HG02870 (cell line): ENCODE data around the gene CUZD1.

Experiments
- ATAC-seq: cut with Tn5 transposase; IDR thresholded peaks from one replicate; pipeline ENCODE4 v1.9.1; 2021; ENCODE audit warnings: mild to moderate bottlenecking, moderate library complexity; ENCODE audit not compliant: unreplicated experiment

Gene CUZD1

GRCh38 chr10:122856902-122857301, 11.2 kb upstream of the CUZD1 start:
- no peak for ATAC-seq

DNA sequence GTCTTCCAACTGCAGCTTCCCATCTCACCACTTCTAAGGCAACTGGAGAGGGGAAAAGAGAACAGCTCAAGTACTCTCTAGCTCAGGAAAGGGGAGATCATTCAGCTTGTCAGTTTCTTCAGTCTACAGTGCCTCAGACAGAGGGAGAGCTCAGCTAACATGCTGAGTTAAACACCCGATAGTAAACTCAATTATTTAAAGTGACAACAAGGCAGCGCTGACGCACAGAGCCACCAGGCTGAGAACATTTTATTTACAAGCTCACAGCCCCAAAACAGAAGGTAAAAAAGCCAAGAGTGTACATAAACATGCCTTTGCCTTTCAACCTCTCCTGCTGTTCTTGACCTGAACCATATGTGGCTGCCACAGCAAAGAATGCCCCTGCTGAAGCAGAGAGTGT, 10.1 kb upstream of the CUZD1 start:
- no peak for ATAC-seq

DNA sequence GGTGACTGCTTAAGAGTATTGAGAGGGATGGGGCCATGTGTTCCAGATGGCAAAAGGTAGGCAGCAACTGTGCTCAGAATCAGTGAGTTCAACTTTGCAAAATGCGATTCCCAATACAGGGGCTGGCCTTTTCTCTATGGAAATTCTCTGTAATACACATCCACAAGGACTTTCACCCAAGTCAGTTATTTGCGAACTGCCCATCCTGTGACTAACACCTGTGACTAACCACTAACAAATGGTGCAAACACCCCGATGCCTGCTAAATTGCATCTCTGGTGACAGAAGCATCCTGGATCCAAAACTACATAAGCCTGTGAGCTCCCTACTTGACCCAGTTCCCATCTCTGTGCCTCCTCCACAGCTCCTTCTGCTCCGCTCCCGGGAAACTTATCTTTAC, 9.0 kb upstream of the CUZD1 start:
- ATAC-seq, result no peak

DNA sequence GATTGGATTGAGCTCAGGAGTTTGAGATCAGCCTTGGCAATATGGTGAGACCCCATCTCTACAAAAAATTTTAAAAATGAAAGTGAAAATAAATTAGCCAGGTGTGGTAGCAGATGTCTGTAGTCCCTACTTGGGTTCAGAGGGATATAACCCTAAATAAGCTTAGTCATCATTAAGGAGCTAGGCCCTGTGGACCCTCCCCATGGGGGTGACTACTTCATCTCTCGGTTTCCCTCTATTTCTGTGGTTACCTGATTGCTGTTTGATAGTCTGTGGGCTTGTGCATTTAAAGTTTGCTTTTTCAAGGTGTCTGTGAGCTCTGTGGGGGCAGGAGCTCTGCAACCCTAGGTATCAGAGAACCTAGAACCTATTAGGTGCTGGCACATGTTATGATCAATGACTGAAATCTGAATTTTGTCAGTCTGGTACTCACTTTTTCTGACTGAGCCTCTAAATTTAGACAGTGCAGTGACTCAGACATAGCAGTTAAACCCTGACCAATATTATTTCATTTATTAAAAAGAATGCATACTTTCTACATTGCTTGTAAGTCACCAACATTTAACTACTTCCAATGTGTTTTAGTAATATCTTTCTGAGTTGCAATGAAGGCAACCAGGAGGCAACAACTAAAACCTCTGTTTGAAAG, 8.1 kb upstream of the CUZD1 start:
- no peak for ATAC-seq

GRCh38 chr10:122852261-122852660, 6.6 kb upstream of the CUZD1 start:
- no peak for ATAC-seq

- ATAC-seq, result no peak
Measured at GRCh38 chr10:122850705-122851640, 5.3 kb upstream of the CUZD1 start.

DNA sequence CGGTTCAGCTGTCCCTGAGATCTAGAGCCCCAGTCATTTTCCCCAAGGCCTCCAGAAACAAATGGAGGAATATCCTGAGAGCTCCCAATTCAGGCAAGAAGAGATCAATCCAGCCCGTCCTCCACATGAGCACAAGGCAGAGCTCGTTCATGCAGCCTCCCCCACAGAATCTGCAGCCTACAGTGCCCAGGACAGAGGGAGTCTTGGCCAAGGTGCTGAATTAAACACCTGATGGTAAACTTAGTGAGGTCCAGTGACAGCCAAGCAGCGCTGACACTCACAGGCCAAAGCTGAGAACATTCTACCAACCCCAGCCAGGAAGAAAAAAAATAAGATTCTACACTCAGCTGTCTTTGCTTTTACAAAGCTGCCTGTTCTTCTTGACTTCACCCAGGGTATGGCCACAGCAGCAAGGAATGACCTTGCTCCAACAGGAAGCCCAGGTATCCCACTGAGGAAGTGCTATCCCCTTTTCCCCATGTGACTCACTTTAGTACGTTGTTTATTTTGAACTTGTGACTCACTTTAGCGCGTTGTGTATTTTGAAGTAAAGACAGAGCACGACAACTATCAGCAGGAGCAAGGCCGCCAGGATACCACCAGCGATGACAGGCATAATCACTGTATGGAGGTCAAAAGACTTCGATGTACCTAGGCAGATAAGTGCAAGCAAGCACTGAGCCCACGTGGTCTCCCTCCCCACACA, 4.4 kb upstream of the CUZD1 start:
- ATAC-seq, result no peak

GRCh38 chr10:122849090-122849489, 3.4 kb upstream of the CUZD1 start:
- ATAC-seq, result no peak

DNA sequence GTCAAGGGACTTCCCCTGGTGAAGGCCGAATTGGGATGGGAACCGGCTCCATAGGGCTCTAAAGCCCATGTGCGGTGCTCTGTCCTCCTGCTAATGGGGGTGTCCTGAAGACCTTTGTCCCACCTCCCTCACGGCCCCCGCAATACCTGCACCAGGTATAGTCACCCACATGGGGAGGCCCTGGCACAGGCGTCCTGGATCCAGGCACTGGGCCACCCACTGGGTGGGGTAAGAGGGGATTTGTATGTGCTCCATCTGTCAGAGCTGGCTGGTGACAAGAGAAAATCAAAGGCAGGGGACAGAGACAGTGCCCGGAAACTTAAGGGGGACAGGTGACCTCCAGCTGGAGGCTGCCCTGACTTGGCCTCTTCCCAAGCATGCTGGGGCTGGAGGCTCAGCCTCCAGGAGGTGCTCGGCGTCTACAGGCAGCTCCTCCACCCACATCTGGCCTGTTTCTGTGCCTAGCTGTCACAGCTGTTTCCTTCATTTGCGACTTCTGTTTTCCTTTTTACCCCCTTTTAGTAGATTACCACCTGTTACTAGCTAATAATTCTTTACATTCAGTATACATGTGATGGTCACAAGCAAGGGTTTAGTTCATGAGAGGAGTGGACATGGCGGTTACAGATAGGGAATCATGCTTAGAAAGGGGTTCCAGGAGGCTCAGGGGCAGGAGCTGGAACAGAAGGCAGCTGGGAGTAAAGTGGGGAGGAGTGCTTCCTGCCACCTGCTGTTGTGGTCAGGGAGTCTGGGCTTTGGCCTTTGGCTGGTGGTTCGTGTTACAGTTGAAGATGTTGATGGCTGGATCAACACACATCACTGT, 2.3 kb upstream of the CUZD1 start:
- no peak for ATAC-seq

DNA sequence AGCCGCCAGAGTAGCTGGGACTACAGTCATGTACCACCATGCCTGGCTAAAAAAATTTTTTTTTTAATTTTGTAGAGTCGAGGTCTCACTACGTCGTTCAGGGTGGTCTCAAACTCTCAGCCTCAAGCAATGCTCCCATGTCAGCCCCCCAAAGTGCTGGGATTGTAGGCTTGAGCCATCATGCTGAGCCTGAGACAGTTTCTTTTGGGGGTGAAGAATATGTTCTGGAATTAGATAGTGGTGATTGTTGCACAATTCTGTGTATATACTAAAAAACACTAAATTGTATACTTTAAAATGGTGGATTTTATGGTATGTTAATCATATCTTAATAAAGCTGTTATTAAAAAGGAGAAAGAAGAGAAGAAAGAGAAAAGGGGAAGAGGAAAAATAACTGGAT, 1.5 kb downstream of the CUZD1 start:
- ATAC-seq, result no peak

- no peak for ATAC-seq
Measured at GRCh38 chr10:122841569-122841968, 4.1 kb downstream of the CUZD1 start.

DNA sequence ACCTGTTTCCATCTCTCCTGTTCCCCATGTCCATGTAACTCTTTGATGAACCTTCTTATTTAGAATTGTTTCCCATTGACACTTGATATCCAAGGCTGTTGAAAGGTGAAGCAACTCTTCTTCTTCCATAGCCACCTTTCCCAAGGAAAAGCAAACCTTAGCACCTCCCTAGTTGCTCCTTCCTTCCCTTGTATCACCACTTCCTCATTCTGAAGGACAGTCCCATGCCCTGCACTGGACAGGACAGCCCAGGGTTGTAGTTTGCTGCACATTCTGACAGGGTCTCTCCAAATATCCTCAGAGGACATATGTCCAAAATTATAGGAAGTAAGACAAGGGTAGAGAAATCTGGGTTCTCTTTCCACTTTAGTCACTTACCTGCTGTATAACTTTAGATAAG, 6.2 kb downstream of the CUZD1 start:
- no peak for ATAC-seq

DNA sequence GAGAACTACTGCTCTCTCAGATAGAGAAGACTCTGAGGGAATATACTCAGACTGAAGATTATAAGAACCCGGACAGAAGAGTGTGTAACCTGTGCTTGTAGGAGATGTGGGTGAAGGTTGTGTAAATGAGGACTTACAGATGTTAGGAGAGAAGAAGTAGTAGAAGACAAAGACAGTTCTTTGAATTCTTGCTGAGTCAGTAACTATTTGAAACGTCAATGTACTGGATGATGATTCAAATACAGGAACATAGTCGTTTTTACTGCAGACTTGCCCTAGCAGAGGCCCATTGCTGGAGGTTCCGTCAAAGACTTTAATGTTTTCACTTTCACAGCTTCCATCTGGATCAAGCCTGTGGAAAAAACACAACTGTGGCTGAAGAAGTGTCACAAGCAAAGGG, 6.8 kb downstream of the CUZD1 start:
- no peak for ATAC-seq

DNA sequence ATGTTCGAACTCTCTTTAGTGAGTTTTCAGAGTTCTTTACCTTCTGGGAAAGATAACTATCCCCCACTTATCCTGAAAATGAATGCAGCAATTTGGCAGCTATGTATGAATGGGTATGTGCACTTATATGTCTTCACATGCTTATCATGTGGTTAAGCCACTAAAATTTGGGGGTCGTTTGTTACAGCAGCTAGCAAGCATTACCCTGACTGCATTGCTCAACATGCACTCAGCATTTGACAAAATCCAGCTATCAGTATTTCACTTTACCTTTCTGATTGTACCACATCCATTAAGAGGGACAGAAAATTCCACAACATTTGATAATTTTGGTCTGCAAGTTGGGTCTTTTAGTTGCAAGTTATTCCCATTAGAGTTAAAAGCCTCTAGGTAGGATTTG, 9.7 kb downstream of the CUZD1 start:
- ATAC-seq, result no peak

DNA sequence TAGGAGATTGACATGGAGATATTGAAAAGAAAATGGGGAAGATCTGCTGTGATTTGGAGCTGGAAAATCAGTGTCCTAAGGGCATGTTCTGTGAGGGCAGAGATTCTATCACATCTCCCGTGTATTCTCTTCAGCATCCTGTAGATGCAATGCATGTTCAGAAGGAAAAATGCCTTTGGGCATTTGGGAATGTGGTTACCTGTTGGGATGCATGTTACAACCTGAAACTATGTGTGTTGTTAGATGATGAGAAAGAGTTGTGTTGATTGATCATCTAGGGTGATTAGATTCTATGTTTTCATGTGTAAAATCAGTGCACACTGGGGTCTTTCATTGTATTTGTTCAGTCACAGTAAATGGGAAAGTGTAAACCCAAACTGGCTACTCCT, 14.7 kb downstream of the CUZD1 start:
- ATAC-seq, result no peak

DNA sequence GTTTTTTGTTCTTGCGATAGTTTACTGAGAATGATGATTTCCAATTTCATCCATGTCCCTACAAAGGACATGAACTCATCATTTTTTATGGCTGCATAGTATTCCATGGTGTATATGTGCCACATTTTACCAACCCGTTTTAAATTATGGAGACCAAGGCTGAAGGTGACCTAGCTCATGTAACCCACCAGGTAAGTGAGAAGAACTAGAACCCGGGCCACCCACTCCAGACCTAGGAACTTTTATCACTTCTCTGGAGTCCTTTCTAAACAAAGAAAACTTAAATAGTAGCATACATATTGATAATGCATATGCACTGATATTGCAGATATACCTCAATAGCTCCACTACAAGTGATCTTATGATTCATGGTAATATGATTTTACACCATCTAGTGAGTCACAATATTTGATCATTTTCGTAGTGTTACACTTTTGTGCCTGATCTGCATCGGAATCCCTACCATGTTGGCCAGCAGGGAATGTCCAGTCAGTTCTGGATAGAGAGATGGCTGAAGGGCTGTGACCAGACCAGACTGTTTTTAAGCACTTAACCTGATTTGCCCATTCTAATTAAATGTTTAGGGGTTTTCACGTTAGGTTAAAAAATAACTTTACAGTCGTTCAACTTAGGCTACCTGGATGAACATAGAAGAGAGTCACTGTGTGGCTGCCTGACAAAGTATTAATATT, 15.2 kb downstream of the CUZD1 start:
- ATAC-seq, result no peak

DNA sequence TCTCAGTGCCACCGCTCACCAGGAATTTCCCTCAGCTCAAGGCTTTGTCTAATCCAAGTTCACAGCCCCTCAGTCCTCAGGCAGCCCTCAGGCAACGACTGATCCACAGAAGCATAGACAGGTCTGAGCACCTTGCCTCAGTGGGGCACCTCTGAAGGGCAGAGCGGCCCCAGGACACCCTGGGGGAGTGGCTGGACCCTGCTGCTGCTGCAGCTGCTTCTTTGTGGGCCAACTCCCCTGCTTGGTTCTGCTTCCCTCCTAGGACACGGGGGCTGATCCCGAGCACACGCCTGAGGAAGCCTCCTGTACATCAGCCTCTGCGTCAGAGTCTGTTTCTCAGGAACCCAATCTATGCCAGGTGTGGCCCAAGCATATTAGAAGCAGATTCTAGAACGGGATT, 16.2 kb downstream of the CUZD1 start:
- no peak for ATAC-seq

DNA sequence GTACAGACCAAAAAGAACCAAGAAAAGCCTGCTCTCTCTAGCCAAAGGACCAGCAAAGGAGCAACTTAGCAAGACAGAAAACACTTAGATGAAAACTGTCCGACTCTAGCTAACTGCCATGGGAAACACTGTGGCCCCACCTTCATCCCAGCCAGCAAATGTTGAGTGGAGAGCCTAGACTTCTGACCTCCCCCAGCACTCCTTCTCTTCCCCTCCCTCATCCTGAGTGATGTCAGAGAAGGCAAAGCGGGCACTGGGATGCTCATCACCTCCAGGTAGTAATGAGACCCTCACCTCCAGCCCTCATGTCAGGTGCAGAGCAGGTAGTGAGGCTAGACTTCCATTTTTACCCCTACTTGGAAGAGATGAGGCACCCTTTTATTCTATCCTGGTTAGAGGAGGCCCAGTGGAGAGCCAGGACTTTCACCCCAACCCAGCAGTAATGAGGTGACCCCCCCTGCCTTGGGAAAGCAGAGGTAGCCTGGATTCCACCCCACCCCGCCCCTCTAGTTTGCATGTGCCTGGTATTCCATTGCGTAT, 16.9 kb downstream of the CUZD1 start:
- ATAC-seq, result no peak

- no peak for ATAC-seq
Measured at GRCh38 chr10:122827302-122827701, 18.4 kb downstream of the CUZD1 start.
